EH (cell line): Measurements from ENCODE around the gene MT1E.
A peak's percentile ranks its signal among the peaks of the same experiment; 100 is the strongest.
"Not testable (repeated sequence)": the region's sequence is repeated elsewhere in the genome, so short reads cannot be mapped to it uniquely, and the experiment has no call there.

Experiments
- DNase-seq: peaks from one replicate; pipeline ENCODE4 v3.0.0-alpha.2; 2015; ENCODE audit warnings: low read depth

The MT1E gene

GRCh38 chr16:56625140-56625942 is at the start of gene MT1E:
Gene MT1E (plus strand): TSS chr16:56625781. CDS start chr16:56625852, 71 bp downstream.
- peak; percentile 88 for DNase-seq

- DNase-seq, result peak; percentile 74
Measured at GRCh38 chr16:56576585-56577299, 48.8 kb upstream of the MT1E start.

GRCh38 chr16:56577300-56577625 is 48.3 kb upstream of the MT1E start:
- DNase-seq, result no peak

- DNase-seq, result no peak
Measured at GRCh38 chr16:56580391-56581048, 45.1 kb upstream of the MT1E start.

- DNase-seq, result not testable (repeated sequence)
Measured at GRCh38 chr16:56582911-56583310, 42.7 kb upstream of the MT1E start.

GRCh38 chr16:56583351-56584168 is 42.0 kb upstream of the MT1E start:
- no peak for DNase-seq

GRCh38 chr16:56584276-56584675 is 41.3 kb upstream of the MT1E start:
- DNase-seq, result no peak

- DNase-seq, result no peak
Measured at GRCh38 chr16:56588781-56589140, 36.8 kb upstream of the MT1E start.

GRCh38 chr16:56589141-56590039 is 36.2 kb upstream of the MT1E start, which contains the start of gene MT3:
Gene MT3 (plus strand): TSS chr16:56589528. CDS start chr16:56589591, 63 bp downstream.
- DNase-seq, result no peak

- no peak for DNase-seq
Measured at GRCh38 chr16:56591377-56592060, 34.1 kb upstream of the MT1E start.

- DNase-seq, result no peak
Measured at GRCh38 chr16:56593573-56594291, 31.8 kb upstream of the MT1E start.

- DNase-seq, result no peak
Measured at GRCh38 chr16:56594292-56594619, 31.3 kb upstream of the MT1E start.

- DNase-seq, result peak; percentile 74
Measured at GRCh38 chr16:56600398-56600999, 25.1 kb upstream of the MT1E start.

GRCh38 chr16:56601325-56601724 is 24.3 kb upstream of the MT1E start:
- no peak for DNase-seq

- DNase-seq, result peak; percentile 67
Measured at GRCh38 chr16:56603589-56603988, 22.0 kb upstream of the MT1E start.

- DNase-seq, result peak; percentile 21
Measured at GRCh38 chr16:56604966-56605365, 20.6 kb upstream of the MT1E start.

GRCh38 chr16:56605475-56605874 is 20.1 kb upstream of the MT1E start:
- no peak for DNase-seq

- peak; percentile 83 for DNase-seq
Measured at GRCh38 chr16:56606071-56606475, 19.5 kb upstream of the MT1E start.

- peak; percentile 85 for DNase-seq
Measured at GRCh38 chr16:56606476-56607108, 19.0 kb upstream of the MT1E start.
